MCF 10A (cell line): ENCODE measurements around the gene PIRT. TPM values are rescaled to one million over a fixed set of nuclear protein-coding genes. Genes with fewer than 3 reads are reported as not detected.

ENCODE experiments used
- BruUV-seq: library from RNA; stranded (reverse); fragments of 400-500 nt; replicated peaks from 2 replicates; lab custom pipeline; 2021; lab: Mats Ljungman, UMichigan
- CTCF ChIA-PET: fragments of 300-600 bp; sonication (Branson Sonifier 250); formaldehyde crosslinking; extraction: SDS; loops from one replicate; lab custom pipeline; 2021; ENCODE audit warnings: antibody characterized with exemption, inconsistent platforms; lab: Yijun Ruan, JAX
- POLR2A ChIA-PET: fragments of 300-600, 350-650 bp; sonication (Branson Sonifier 250); formaldehyde crosslinking; extraction: SDS; loops from one replicate; lab custom pipeline; 2020; ENCODE audit warnings: antibody characterized with exemption, inconsistent platforms; lab: Yijun Ruan, JAX
- DNase-seq: peaks from one replicate; pipeline ENCODE4 v3.0.0-alpha.2; 2018; ENCODE audit not compliant: unreplicated experiment
- H3K27ac Mint-ChIP-seq: one replicate; pipeline ENCODE4 v1.8.0; 2022; ENCODE audit warnings: mild to moderate bottlenecking, low read depth, mixed read lengths; ENCODE audit not compliant: unreplicated experiment
- H3K27me3 Mint-ChIP-seq: one replicate; pipeline ENCODE4 v1.8.0; 2022; ENCODE audit warnings: mixed read lengths; ENCODE audit not compliant: insufficient read depth, unreplicated experiment
- H3K36me3 Mint-ChIP-seq: one replicate; pipeline ENCODE4 v1.8.0; 2022; ENCODE audit warnings: mild to moderate bottlenecking, moderate library complexity, mixed read lengths; ENCODE audit not compliant: insufficient read depth, unreplicated experiment
- H3K4me1 Mint-ChIP-seq: one replicate; pipeline ENCODE4 v1.8.0; 2022; ENCODE audit warnings: mixed read lengths; ENCODE audit not compliant: insufficient read depth, unreplicated experiment
- H3K4me3 Mint-ChIP-seq: one replicate; pipeline ENCODE4 v1.8.0; 2022; ENCODE audit warnings: mild to moderate bottlenecking, moderate library complexity, mixed read lengths; ENCODE audit not compliant: unreplicated experiment
- H3K9me3 Mint-ChIP-seq: one replicate; pipeline ENCODE4 v1.8.0; 2022; ENCODE audit warnings: mixed read lengths; ENCODE audit not compliant: unreplicated experiment
- CTCF ChIP-seq: fragments of 200-600 bp; IDR thresholded peaks from one replicate; pipeline ENCODE4 v1.8.0; 2022; ENCODE audit warnings: antibody characterized with exemption, mild to moderate bottlenecking; ENCODE audit not compliant: unreplicated experiment
- intact Hi-C: fragments of 100-400 bp; cut with micrococcal nuclease; formaldehyde crosslinking; loops from 2 replicates; pipeline ENCODE4 v1.14.1; 2022
- total RNA-seq: library from RNA; stranded (reverse); gene quantifications from 2 replicates; pipeline ENCODE4 v1.2.3, GENCODE V29; 2022

PIRT gene
- total RNA-seq, 1 experiment from 2014 or later, result not detected

GRCh38 chr17:10806545-10807262 is 31.2 kb downstream of the PIRT start:
- Mint-ChIP-seq H3K4me3 (no peak overlapping the region), H3K9me3 (no peaks in the 10 kb centered on the region), H3K4me1 (no peaks in the 10 kb centered on the region), H3K27ac (no peak overlapping the region), H3K36me3 (no peaks in the 10 kb centered on the region), H3K27me3 (peaks cover 23% of the 10 kb centered on the region)
- BruUV-seq, result no TSS peak
- TF ChIP-seq CTCF, result no peak
- no peak for DNase-seq
- intact Hi-C loops, result no loop called here
- ChIA-PET CTCF (interaction anchor here (0.6 kb wide), 1 partner anchor 74 kb away, joined by 4 read pairs; no protein-coding TSS in a partner anchor), POLR2A (interaction anchor here (0.6 kb wide), 1 partner anchor 42 kb away, joined by 3 read pairs; no protein-coding TSS in a partner anchor)

GRCh38 chr17:10805911-10806310 is 32.0 kb downstream of the PIRT start:
- no peak for DNase-seq
- Mint-ChIP-seq H3K4me1 (no peaks in the 10 kb centered on the region), H3K9me3 (no peaks in the 10 kb centered on the region), H3K27ac (no peak overlapping the region), H3K27me3 (peaks cover 23% of the 10 kb centered on the region), H3K4me3 (no peak overlapping the region), H3K36me3 (no peaks in the 10 kb centered on the region)
- intact Hi-C loops, result no loop called here
- TF ChIP-seq CTCF, result no peak
- no TSS peak for BruUV-seq
- ChIA-PET POLR2A (no interaction called here), CTCF (no interaction called here)

- DNase-seq, result no peak
- ChIA-PET CTCF (no interaction called here), POLR2A (no interaction called here)
- Mint-ChIP-seq H3K4me3 (no peak overlapping the region), H3K9me3 (no peaks in the 10 kb centered on the region), H3K4me1 (no peaks in the 10 kb centered on the region), H3K27me3 (peaks cover 9% of the 10 kb centered on the region), H3K36me3 (no peaks in the 10 kb centered on the region), H3K27ac (no peak overlapping the region)
- TF ChIP-seq CTCF, result no peak
- no TSS peak for BruUV-seq
- intact Hi-C loops, result no loop called here
Observed at GRCh38 chr17:10804546-10804945, 33.3 kb downstream of the PIRT start.

- ChIA-PET CTCF (no interaction called here), POLR2A (no interaction called here)
- TF ChIP-seq CTCF, result no peak
- peaks cover 8% of the 10 kb centered on the region for H3K27me3 Mint-ChIP-seq
- no peaks in the 10 kb centered on the region for H3K9me3 Mint-ChIP-seq
- no peaks in the 10 kb centered on the region for H3K4me1 Mint-ChIP-seq
- H3K27ac Mint-ChIP-seq, result peak within 1 kb of the TSS; percentile 21
- intact Hi-C loops, result no loop called here
- no peak for DNase-seq
- BruUV-seq, result no TSS peak
- H3K4me3 Mint-ChIP-seq, result no peak within 1 kb of the TSS
- no peaks in the 10 kb centered on the region for H3K36me3 Mint-ChIP-seq
Observed at GRCh38 chr17:10803830-10804475, 33.9 kb downstream of the PIRT start, which contains the start of gene TMEM238L. TSS of gene TMEM238L (minus strand) at chr17:10804099. CDS start at chr17:10803963, 136 bp downstream.
